HCT116 (cell line): ENCODE results near the gene UNC93B1. TPM values are rescaled to one million over a fixed set of nuclear protein-coding genes. Genes with fewer than 3 reads are reported as not detected.
"Not testable (repeated sequence)": the region's sequence is repeated elsewhere in the genome, so short reads cannot be mapped to it uniquely, and the experiment has no call there.

Source experiments
- ATAC-seq: fragments of 200-7000 bp; cut with Tn5 transposase; 2 replicates; pipeline ENCODE4 v1.9.1; 2020; ENCODE audit warnings: mild to moderate bottlenecking, moderate library complexity
- BruUV-seq: library from RNA; stranded (reverse); fragments of 400-500 nt; replicated peaks from 2 replicates; lab custom pipeline; 2021; lab: Mats Ljungman, UMichigan
- CTCF ChIA-PET: fragments of 300-600 bp; sonication (Branson Sonifier 250); formaldehyde crosslinking; loops from one replicate; lab custom pipeline; 2021; ENCODE audit warnings: antibody characterized with exemption; lab: Charles Lee
- POLR2A ChIA-PET: fragments of 300-600, 350-600 bp; sonication (Branson Sonifier 250); formaldehyde crosslinking; loops from one replicate; lab custom pipeline; 2021; ENCODE audit warnings: antibody characterized with exemption; lab: Charles Lee
- RAD21 ChIA-PET, 2 experiments: fragments of 300-600 bp; sonication (Branson Sonifier 250); formaldehyde crosslinking; loops; one replicate each; lab custom pipeline; 2023; ENCODE audit warnings: low total read pairs in 2 of 2; ENCODE audit not compliant: uncharacterized antibody in 2 of 2, unreplicated experiment in 2 of 2, low non-redundant PET in 1 of 2; lab: Charles Lee
- DNase-seq: peaks from one replicate; pipeline ENCODE4 v3.0.0-alpha.2; 2010; ENCODE audit warnings: low read depth, low spot score
- H2AFZ ChIP-seq: fragments of 200-600 bp; shearing (Covaris generic), sonication (generic); 2 replicates; pipeline ENCODE4 v1.6.1; 2017; ENCODE audit warnings: low read depth, mixed run types, mixed read lengths, antibody characterized with exemption, low read length; ENCODE audit not compliant: poor library complexity, severe bottlenecking
- H3K27ac ChIP-seq: 2 replicates; pipeline ENCODE4 v1.5.1; 2012; ENCODE audit warnings: low read depth, low read length
- H3K27me3 ChIP-seq: fragments of 200-600 bp; sonication (generic); 2 replicates; pipeline ENCODE4 v1.6.1; 2016; ENCODE audit warnings: mixed run types, low read length, mixed read lengths; ENCODE audit not compliant: insufficient read depth
- H3K36me3 ChIP-seq, 2 experiments: fragments of 200-500 bp in 1 of 2; fragments of 200-600 bp in 1 of 2; sonication (Bioruptor generic) in 1 of 2; sonication (generic) in 1 of 2; 2 replicates each; pipeline versions ENCODE4 v1.5.1 to v1.6.1; 2014 to 2016; ENCODE audit warnings: low read length in 2 of 2, inconsistent platforms in 1 of 2, mixed read lengths in 1 of 2, mixed run types in 1 of 2; ENCODE audit not compliant: insufficient read depth in 2 of 2, control insufficient read depth in 1 of 2
- H3K4me1 ChIP-seq, 2 experiments: fragments of 200-600 bp in 1 of 2; sonication (generic) in 1 of 2; 2 replicates each; pipeline versions ENCODE4 v1.5.1 to v1.6.1; 2012 to 2017; ENCODE audit warnings: low read length in 2 of 2, inconsistent platforms in 1 of 2, mild to moderate bottlenecking in 1 of 2, mixed read lengths in 1 of 2, mixed run types in 1 of 2, moderate library complexity in 1 of 2; ENCODE audit not compliant: insufficient read depth in 2 of 2, control insufficient read depth in 1 of 2
- H3K4me2 ChIP-seq: fragments of 200-600 bp; sonication (generic); 2 replicates; pipeline ENCODE4 v1.6.1; 2017; ENCODE audit warnings: mixed run types, low read length, mixed read lengths
- H3K4me3 ChIP-seq, 2 experiments: fragments of 200-600 bp in 1 of 2; sonication (generic) in 1 of 2; replicated peaks in 1 of 2; 2 replicates each; pipeline ENCODE4 v1.5.1; 2011 to 2016; ENCODE audit warnings: low read length in 2 of 2, control low read depth in 1 of 2, low read depth in 1 of 2, mild to moderate bottlenecking in 1 of 2, mixed read lengths in 1 of 2, mixed run types in 1 of 2
- H3K79me2 ChIP-seq: fragments of 200-600 bp; sonication (generic); 2 replicates; pipeline ENCODE4 v1.6.1; 2017; ENCODE audit warnings: mild to moderate bottlenecking, mixed run types, low read length, moderate library complexity, mixed read lengths; ENCODE audit not compliant: insufficient read depth
- H3K9ac ChIP-seq: fragments of 200-600 bp; sonication (generic); 2 replicates; pipeline ENCODE4 v1.6.1; 2016; ENCODE audit warnings: low read length, mixed read lengths
- H3K9me2 ChIP-seq: fragments of 200-600 bp; sonication (generic), shearing (Covaris generic); 2 replicates; pipeline ENCODE4 v1.6.1; 2017; ENCODE audit warnings: mixed run types, mild to moderate bottlenecking, moderate library complexity; ENCODE audit not compliant: insufficient read depth
- H3K9me3 ChIP-seq, 2 experiments: fragments of 200-500 bp in 1 of 2; fragments of 200-600 bp in 1 of 2; sonication (Bioruptor generic) in 1 of 2; sonication (generic) in 1 of 2; 2 replicates each; pipeline ENCODE4 v1.6.1; 2014 to 2017; ENCODE audit warnings: low read length in 2 of 2, mixed read lengths in 2 of 2, inconsistent platforms in 1 of 2, low read depth in 1 of 2, mild to moderate bottlenecking in 1 of 2, mixed run types in 1 of 2, moderate library complexity in 1 of 2; ENCODE audit not compliant: control insufficient read depth in 1 of 2, insufficient read depth in 1 of 2
- H4K20me1 ChIP-seq: fragments of 200-600 bp; sonication (generic), shearing (Covaris generic); 2 replicates; pipeline ENCODE4 v1.6.1; 2017; ENCODE audit warnings: mixed run types, mild to moderate bottlenecking, moderate library complexity; ENCODE audit not compliant: insufficient read depth
- RAD21 ChIP-seq: IDR thresholded peaks from 2 replicates; pipeline ENCODE4 v1.6.1; 2012; ENCODE audit warnings: low read depth, mild to moderate bottlenecking
- intact Hi-C: fragments of 100-400 bp; cut with micrococcal nuclease; formaldehyde crosslinking; loops from 2 replicates; pipeline ENCODE4 v1.10.0; 2022
- microRNA-seq: library from miRNA; unstranded; fragments of <30 nt; microRNA quantifications from one replicate; pipeline ENCODE4, GENCODE V29; 2016; ENCODE audit warnings: borderline number of aligned reads
- total RNA-seq: library from RNA; stranded (reverse); gene quantifications from one replicate; pipeline ENCODE4 v1.2.1, GENCODE V29; 2021; ENCODE audit not compliant: unreplicated experiment
- TF ChIP-seq, protein P1 (sequence below), 3 experiments: fragments of 200-600 bp in 1 of 3; sonication (generic) in 1 of 3; IDR thresholded peaks in 2 of 3; conservative IDR thresholded peaks in 1 of 3; 2 replicates each; pipeline ENCODE4 v1.5.1; 2012 to 2017; ENCODE audit warnings: low read depth in 2 of 3, low read length in 2 of 3, antibody characterized with exemption in 1 of 3, borderline replicate concordance in 1 of 3, control low read depth in 1 of 3, mild to moderate bottlenecking in 1 of 3, mixed read lengths in 1 of 3, mixed run types in 1 of 3, moderate library complexity in 1 of 3; ENCODE audit not compliant: insufficient read depth in 1 of 3

Gene UNC93B1
- total RNA-seq, 1 experiment from 2014 or later: 72.9 TPM

DNA sequence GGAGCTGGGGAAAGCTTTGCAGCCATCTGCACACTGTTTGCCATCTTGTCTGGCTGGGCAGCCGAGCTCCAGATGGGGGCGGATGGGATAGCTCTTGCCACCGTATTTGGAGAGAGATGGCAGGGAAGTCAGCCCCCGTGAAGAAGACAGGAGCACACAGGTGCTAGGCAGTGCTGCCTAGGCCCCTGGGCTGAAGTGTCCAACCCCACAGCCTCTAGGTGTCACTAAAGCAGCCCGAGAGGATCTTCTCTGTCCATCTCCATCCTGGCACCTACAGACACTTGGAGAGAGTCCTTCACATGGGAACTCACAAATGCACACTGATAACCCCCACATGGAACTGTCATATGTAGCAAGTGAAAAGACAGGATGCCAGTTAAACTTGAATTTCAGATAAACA is 60.5 kb downstream of the UNC93B1 start:
- ATAC-seq, DNase-seq, RAD21 ChIA-PET: not testable (repeated sequence)

More for the DNA sequence above, 60.5 kb downstream of the UNC93B1 start:
- POLR2A ChIA-PET, BruUV-seq, CTCF ChIA-PET, H3K79me2 ChIP-seq, H3K9me3 ChIP-seq, H2AFZ ChIP-seq, H3K4me3 ChIP-seq, H4K20me1 ChIP-seq, H3K4me2 ChIP-seq, intact Hi-C loops, H3K27ac ChIP-seq, H3K9ac ChIP-seq, H3K9me2 ChIP-seq, H3K36me3 ChIP-seq, H3K27me3 ChIP-seq, H3K4me1 ChIP-seq: not testable (repeated sequence)
- TF ChIP-seq RAD21: peak; percentile 44
- TF ChIP-seq, protein P1, sequence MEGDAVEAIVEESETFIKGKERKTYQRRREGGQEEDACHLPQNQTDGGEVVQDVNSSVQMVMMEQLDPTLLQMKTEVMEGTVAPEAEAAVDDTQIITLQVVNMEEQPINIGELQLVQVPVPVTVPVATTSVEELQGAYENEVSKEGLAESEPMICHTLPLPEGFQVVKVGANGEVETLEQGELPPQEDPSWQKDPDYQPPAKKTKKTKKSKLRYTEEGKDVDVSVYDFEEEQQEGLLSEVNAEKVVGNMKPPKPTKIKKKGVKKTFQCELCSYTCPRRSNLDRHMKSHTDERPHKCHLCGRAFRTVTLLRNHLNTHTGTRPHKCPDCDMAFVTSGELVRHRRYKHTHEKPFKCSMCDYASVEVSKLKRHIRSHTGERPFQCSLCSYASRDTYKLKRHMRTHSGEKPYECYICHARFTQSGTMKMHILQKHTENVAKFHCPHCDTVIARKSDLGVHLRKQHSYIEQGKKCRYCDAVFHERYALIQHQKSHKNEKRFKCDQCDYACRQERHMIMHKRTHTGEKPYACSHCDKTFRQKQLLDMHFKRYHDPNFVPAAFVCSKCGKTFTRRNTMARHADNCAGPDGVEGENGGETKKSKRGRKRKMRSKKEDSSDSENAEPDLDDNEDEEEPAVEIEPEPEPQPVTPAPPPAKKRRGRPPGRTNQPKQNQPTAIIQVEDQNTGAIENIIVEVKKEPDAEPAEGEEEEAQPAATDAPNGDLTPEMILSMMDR (IDR thresholded peaks at IDR 0.05 in 2 of 3, conservative IDR thresholded peaks at IDR 0.05 in 1 of 3; ENCODE audit: borderline replicate concordance in 1 of 3, insufficient read depth in 1 of 3, low read depth in 2 of 3, low read length in 2 of 3): 0 out of 6 replicates have a peak, but pooled peaks of 1 of the 3 experiments have one; percentile 21

Small RNAs within 50 kb of the gene (microRNA-seq; reads per million reads assigned to microRNA genes)
- gene MIR4691 (not detected), gene MIR6753 (not detected), gene MIR7113 (not detected)

Other genes with a start within 250 kb of the UNC93B1 start
- gene ALDH3B1, start 6.2 kb upstream of the UNC93B1 start, total RNA-seq: 25.5 TPM
- 189 TPM for gene NDUFS8, start 26.6 kb upstream of the UNC93B1 start, total RNA-seq
- gene TCIRG1, start 34.9 kb upstream of the UNC93B1 start, total RNA-seq: 101 TPM
- gene CHKA, start 117.3 kb upstream of the UNC93B1 start, total RNA-seq: 33.1 TPM
- 35.1 TPM for gene KMT5B, start 209.2 kb upstream of the UNC93B1 start, total RNA-seq